Measurements from ENCODE around the gene PSMB4. TPM values are rescaled to one million over a fixed set of nuclear protein-coding genes. Genes with fewer than 3 reads are reported as not detected.
A peak's percentile ranks its signal among the peaks of the same experiment; 100 is the strongest.
"Not testable (repeated sequence)": the region's sequence is repeated elsewhere in the genome, so short reads cannot be mapped to it uniquely, and the experiment has no call there.

The PSMB4 gene
- total RNA-seq, 2 experiments from 2014 or later = 352 to 355 TPM

- H3K9me3 Mint-ChIP-seq, H3K27me3 Mint-ChIP-seq, POLR2A ChIA-PET, H3K4me3 Mint-ChIP-seq, DNase-seq, H3K27ac Mint-ChIP-seq: not testable (repeated sequence)
- intact Hi-C loops (cut with micrococcal nuclease) = loop anchor here (5.0 kb wide), 1 partner anchor 199 kb away; the partner anchor contains the start of gene PIP5K1A
- CTCF ChIA-PET = interaction anchor here (3.3 kb wide), 1 partner anchor 9 kb away, joined by 9 read pairs; no protein-coding TSS in a partner anchor
- peaks cover 14% of the 10 kb centered on the region for H3K4me1 Mint-ChIP-seq (ENCODE audit: low read depth)
- H3K36me3 Mint-ChIP-seq = peaks cover 15% of the 10 kb centered on the region
These were observed 3.1 kb upstream of the PSMB4 start for GRCh38 chr1:151396265-151396664.

GRCh38 chr1:151401125-151401788 is 1.9 kb downstream of the PSMB4 start:
- Mint-ChIP-seq H3K4me1 (ENCODE audit: low read depth) (peaks cover 29% of the 10 kb centered on the region), H3K4me3 (peak overlapping the region; percentile 88), H3K36me3 (peaks cover 43% of the 10 kb centered on the region), H3K9me3 (no peaks in the 10 kb centered on the region), H3K27ac (peak overlapping the region; percentile 95), H3K27me3 (no peaks in the 10 kb centered on the region)
- ChIA-PET CTCF (interaction anchor here (0.7 to 2.3 kb wide), 4 partner anchors 60 to 100 kb away, joined by 3 to 11 read pairs (median 7); no protein-coding TSS in a partner anchor), POLR2A (interaction anchor here (1.3 kb wide), 1 partner anchor 61 kb away, joined by 3 read pairs; no protein-coding TSS in a partner anchor)
- intact Hi-C loops (cut with micrococcal nuclease) = no loop called here
- no peak for DNase-seq

- intact Hi-C loops (cut with micrococcal nuclease) = no loop called here
- no peak for DNase-seq
- peak overlapping the region; percentile 13 for H3K4me3 Mint-ChIP-seq
- peak overlapping the region; percentile 95 for H3K27ac Mint-ChIP-seq
- ChIA-PET POLR2A (no interaction called here), CTCF (interaction anchor here (0.8 to 2.3 kb wide), 4 partner anchors 11 to 101 kb away, joined by 3 to 10 read pairs (median 3); no protein-coding TSS in a partner anchor)
- no peaks in the 10 kb centered on the region for H3K27me3 Mint-ChIP-seq
- peaks cover 29% of the 10 kb centered on the region for H3K4me1 Mint-ChIP-seq (ENCODE audit: low read depth)
- peaks cover 45% of the 10 kb centered on the region for H3K36me3 Mint-ChIP-seq
- H3K9me3 Mint-ChIP-seq = no peaks in the 10 kb centered on the region
These were observed 2.5 kb downstream of the PSMB4 start for GRCh38 chr1:151401860-151402259.

- no peaks in the 10 kb centered on the region for H3K27me3 Mint-ChIP-seq
- ChIA-PET CTCF (interaction anchor here (0.8 to 2.3 kb wide), 3 partner anchors 10 to 102 kb away, joined by 3 to 10 read pairs (median 3); no protein-coding TSS in a partner anchor), POLR2A (no interaction called here)
- peaks cover 29% of the 10 kb centered on the region for H3K4me1 Mint-ChIP-seq (ENCODE audit: low read depth)
- no peak for DNase-seq
- H3K9me3 Mint-ChIP-seq = no peaks in the 10 kb centered on the region
- peak overlapping the region; percentile 6 for H3K27ac Mint-ChIP-seq
- H3K4me3 Mint-ChIP-seq = no peak overlapping the region
- intact Hi-C loops (cut with micrococcal nuclease) = no loop called here
- H3K36me3 Mint-ChIP-seq = peaks cover 51% of the 10 kb centered on the region
These were observed 3.4 kb downstream of the PSMB4 start for GRCh38 chr1:151402764-151403163.

GRCh38 chr1:151403612-151404011 is 4.2 kb downstream of the PSMB4 start:
- peaks cover 51% of the 10 kb centered on the region for H3K36me3 Mint-ChIP-seq
- intact Hi-C loops (cut with micrococcal nuclease) = no loop called here

GRCh38 chr1:151405187-151405951 is 6.0 kb downstream of the PSMB4 start:
- Mint-ChIP-seq H3K9me3 (no peaks in the 10 kb centered on the region), H3K36me3 (peaks cover 55% of the 10 kb centered on the region), H3K4me1 (ENCODE audit: low read depth) (peaks cover 25% of the 10 kb centered on the region), H3K27me3 (no peaks in the 10 kb centered on the region), H3K4me3 (no peak overlapping the region), H3K27ac (no peak overlapping the region)
- POLR2A ChIA-PET = interaction anchor here (0.6 to 1.8 kb wide), 2 partner anchors 11 to 13 kb away, joined by 4 to 5 read pairs; no protein-coding TSS in a partner anchor
- intact Hi-C loops (cut with micrococcal nuclease) = no loop called here
- no peak for DNase-seq
- CTCF ChIA-PET = interaction anchor here (1.0 to 1.9 kb wide), 4 partner anchors 10 to 64 kb away, joined by 3 to 9 read pairs (median 4); no protein-coding TSS in a partner anchor

More at GRCh38 chr1:151403612-151404011, 4.2 kb downstream of the PSMB4 start:
- ChIA-PET CTCF (interaction anchor here (0.6 to 2.3 kb wide), 2 partner anchors 102 to 103 kb away, joined by 4 to 10 read pairs; no protein-coding TSS in a partner anchor), POLR2A (no interaction called here)
- Mint-ChIP-seq H3K27ac (peak overlapping the region; percentile 47), H3K27me3 (no peaks in the 10 kb centered on the region), H3K4me3 (no peak overlapping the region), H3K9me3 (no peaks in the 10 kb centered on the region), H3K4me1 (ENCODE audit: low read depth) (peaks cover 29% of the 10 kb centered on the region)
- DNase-seq = no peak

GRCh38 chr1:151406176-151406575 is 6.8 kb downstream of the PSMB4 start:
- peaks cover 53% of the 10 kb centered on the region for H3K36me3 Mint-ChIP-seq
- H3K4me3 Mint-ChIP-seq = no peak overlapping the region
- ChIA-PET CTCF (interaction anchor here (1.7 kb wide), 1 partner anchor 38 kb away, joined by 4 read pairs; no protein-coding TSS in a partner anchor), POLR2A (interaction anchor here (1.8 kb wide), 1 partner anchor 12 kb away, joined by 5 read pairs; no protein-coding TSS in a partner anchor)
- no peak overlapping the region for H3K27ac Mint-ChIP-seq
- DNase-seq = no peak
- no peaks in the 10 kb centered on the region for H3K9me3 Mint-ChIP-seq
- intact Hi-C loops (cut with micrococcal nuclease) = no loop called here
- peaks cover 17% of the 10 kb centered on the region for H3K4me1 Mint-ChIP-seq (ENCODE audit: low read depth)
- no peaks in the 10 kb centered on the region for H3K27me3 Mint-ChIP-seq

GRCh38 chr1:151407304-151407703 is 7.9 kb downstream of the PSMB4 start:
- Mint-ChIP-seq H3K9me3 (no peaks in the 10 kb centered on the region), H3K36me3 (peaks cover 52% of the 10 kb centered on the region), H3K4me3 (no peak overlapping the region), H3K27ac (no peak overlapping the region), H3K4me1 (ENCODE audit: low read depth) (peaks cover 6% of the 10 kb centered on the region), H3K27me3 (no peaks in the 10 kb centered on the region)
- ChIA-PET CTCF (interaction anchor here (0.7 to 1.7 kb wide), 3 partner anchors 37 to 308 kb away, joined by 3 to 4 read pairs (median 3); no protein-coding TSS in a partner anchor), POLR2A (interaction anchor here (1.8 kb wide), 1 partner anchor 11 kb away, joined by 5 read pairs; no protein-coding TSS in a partner anchor)
- DNase-seq = no peak
- intact Hi-C loops (cut with micrococcal nuclease) = no loop called here

GRCh38 chr1:151408891-151409290 is 9.5 kb downstream of the PSMB4 start:
- intact Hi-C loops (cut with micrococcal nuclease) = no loop called here
- ChIA-PET POLR2A (no interaction called here), CTCF (no interaction called here)
- H3K27ac Mint-ChIP-seq = no peak overlapping the region
- H3K4me1 Mint-ChIP-seq (ENCODE audit: low read depth) = peaks cover 3% of the 10 kb centered on the region
- H3K36me3 Mint-ChIP-seq = peaks cover 42% of the 10 kb centered on the region
- H3K27me3 Mint-ChIP-seq = no peaks in the 10 kb centered on the region
- H3K9me3 Mint-ChIP-seq = no peaks in the 10 kb centered on the region
- DNase-seq = no peak
- H3K4me3 Mint-ChIP-seq = no peak overlapping the region

GRCh38 chr1:151411884-151412283 is 12.5 kb downstream of the PSMB4 start:
- Mint-ChIP-seq H3K36me3 (peaks cover 36% of the 10 kb centered on the region), H3K4me1 (ENCODE audit: low read depth) (no peaks in the 10 kb centered on the region), H3K27me3 (no peaks in the 10 kb centered on the region), H3K4me3 (no peak overlapping the region), H3K27ac (no peak overlapping the region), H3K9me3 (no peaks in the 10 kb centered on the region)
- DNase-seq = no peak
- intact Hi-C loops (cut with micrococcal nuclease) = no loop called here
- ChIA-PET POLR2A (no interaction called here), CTCF (interaction anchor here (0.6 kb wide), 2 partner anchors 160 to 1111 kb away, joined by 3 to 4 read pairs; no protein-coding TSS in a partner anchor)

- no peaks in the 10 kb centered on the region for H3K27me3 Mint-ChIP-seq
- intact Hi-C loops (cut with micrococcal nuclease) = no loop called here
- DNase-seq = no peak
- H3K9me3 Mint-ChIP-seq = no peaks in the 10 kb centered on the region
- ChIA-PET POLR2A (no interaction called here), CTCF (interaction anchor here (0.7 kb wide), 1 partner anchor 119 kb away, joined by 3 read pairs; no protein-coding TSS in a partner anchor)
- H3K27ac Mint-ChIP-seq = no peak overlapping the region
- peaks cover 21% of the 10 kb centered on the region for H3K36me3 Mint-ChIP-seq
- no peaks in the 10 kb centered on the region for H3K4me1 Mint-ChIP-seq (ENCODE audit: low read depth)
- no peak overlapping the region for H3K4me3 Mint-ChIP-seq
These were observed 16.9 kb downstream of the PSMB4 start for GRCh38 chr1:151416231-151416630.

- H3K27me3 Mint-ChIP-seq = no peaks in the 10 kb centered on the region
- peaks cover 17% of the 10 kb centered on the region for H3K36me3 Mint-ChIP-seq
- no peak for DNase-seq
- intact Hi-C loops (cut with micrococcal nuclease) = no loop called here
- CTCF ChIA-PET = no interaction called here
- no peaks in the 10 kb centered on the region for H3K4me1 Mint-ChIP-seq (ENCODE audit: low read depth)
- POLR2A ChIA-PET = interaction anchor here (1.0 kb wide), 1 partner anchor 11 kb away, joined by 5 read pairs; no protein-coding TSS in a partner anchor
- no peak overlapping the region for H3K27ac Mint-ChIP-seq
- H3K4me3 Mint-ChIP-seq = no peak overlapping the region
- no peaks in the 10 kb centered on the region for H3K9me3 Mint-ChIP-seq
These were observed 18.7 kb downstream of the PSMB4 start for GRCh38 chr1:151418081-151418480.

Data from activated CD4-positive, alpha-beta memory T cell treated with anti-CD3 and anti-CD28 coated beads for 36 hours (primary cell).